H1 (cell line): ENCODE measurements around the gene AK8. TPM values are rescaled to one million over a fixed set of nuclear protein-coding genes. Genes with fewer than 3 reads are reported as not detected.

ENCODE experiments used
- EGR1 ChIP-seq: IDR thresholded peaks from 2 replicates; pipeline ENCODE4 v1.6.1; 2011; ENCODE audit warnings: low read depth, low read length, borderline replicate concordance
- JUND ChIP-seq: IDR thresholded peaks from 2 replicates; pipeline ENCODE4 v1.6.1; 2011; ENCODE audit warnings: mild to moderate bottlenecking, improper control_type of control experiment, low read length
- polyA plus RNA-seq, 7 experiments: library from polyadenylated mRNA; depleted of rRNA in 3 of 7; stranded (reverse) in 5 of 7; unstranded in 2 of 7; fragments of >200 nt in 5 of 7; fragments of 200-250 nt in 2 of 7; gene quantifications; 1 replicate in 5 of 7; 2 replicates in 1 of 7; 4 replicates in 1 of 7; pipeline versions ENCODE4 v1.2.1 to v1.2.3, GENCODE V29; 2011 to 2013; ENCODE audit warnings: missing spikeins in 2 of 7, mixed read lengths in 2 of 7
- total RNA-seq: library from RNA; stranded (reverse); fragmentation: NEBNext Ultra II Directional; extraction: Animal tissue kit (Norgen Biotek cat#: 25700); gene quantifications from 2 replicates; pipeline ENCODE4 v1.2.1, GENCODE V29; 2021

AK8 gene
- total and polyA plus RNA-seq, 2 of the 8 experiments (the other 6 are each of a cell fraction or from before 2014, with no cell fraction given), result 0.35 to 0.48 TPM

DNA sequence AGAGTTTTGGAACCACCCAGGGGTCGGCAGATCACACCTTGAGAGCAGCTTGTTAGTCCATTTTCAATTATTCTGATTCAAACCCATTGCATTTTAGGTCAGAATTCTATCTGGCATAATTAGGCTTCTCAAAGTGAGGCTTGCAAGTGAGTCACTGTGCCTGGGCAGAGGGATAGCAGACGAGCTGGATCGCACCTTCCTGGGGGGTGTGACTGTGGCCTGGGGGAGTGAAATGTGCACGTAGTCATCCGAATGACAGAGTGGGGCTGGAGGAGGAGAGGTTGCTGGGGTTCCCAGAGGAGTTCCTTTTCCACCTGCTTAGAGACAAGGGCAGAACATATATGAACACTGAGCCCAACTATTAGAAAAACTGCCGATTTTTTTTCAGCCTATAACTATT lies 32.3 kb upstream of the AK8 start (continued):
- TF ChIP-seq JUND (no peak), EGR1 (no peak)
